Breast epithelium (tissue), 3 donors: ENCODE measurements around the gene DAG1.

Experiments
- POLR2A ChIP-seq: fragments of 450-650 bp; IDR thresholded peaks from one replicate; pipeline ENCODE4 v1.6.1; 2016; ENCODE audit warnings: antibody characterized with exemption, mild to moderate bottlenecking, moderate library complexity
- TF ChIP-seq, protein P1 (sequence below), 3 donors: fragments of 450-650 bp; IDR thresholded peaks; one replicate each; pipeline ENCODE4 v1.5.1; 2016 to 2017; ENCODE audit warnings: antibody characterized with exemption in 3 of 3, mild to moderate bottlenecking in 3 of 3, moderate library complexity in 3 of 3

GRCh38 chr3:49465270-49466034, 4.6 kb upstream of the DAG1 start:
- TF ChIP-seq, protein P1, sequence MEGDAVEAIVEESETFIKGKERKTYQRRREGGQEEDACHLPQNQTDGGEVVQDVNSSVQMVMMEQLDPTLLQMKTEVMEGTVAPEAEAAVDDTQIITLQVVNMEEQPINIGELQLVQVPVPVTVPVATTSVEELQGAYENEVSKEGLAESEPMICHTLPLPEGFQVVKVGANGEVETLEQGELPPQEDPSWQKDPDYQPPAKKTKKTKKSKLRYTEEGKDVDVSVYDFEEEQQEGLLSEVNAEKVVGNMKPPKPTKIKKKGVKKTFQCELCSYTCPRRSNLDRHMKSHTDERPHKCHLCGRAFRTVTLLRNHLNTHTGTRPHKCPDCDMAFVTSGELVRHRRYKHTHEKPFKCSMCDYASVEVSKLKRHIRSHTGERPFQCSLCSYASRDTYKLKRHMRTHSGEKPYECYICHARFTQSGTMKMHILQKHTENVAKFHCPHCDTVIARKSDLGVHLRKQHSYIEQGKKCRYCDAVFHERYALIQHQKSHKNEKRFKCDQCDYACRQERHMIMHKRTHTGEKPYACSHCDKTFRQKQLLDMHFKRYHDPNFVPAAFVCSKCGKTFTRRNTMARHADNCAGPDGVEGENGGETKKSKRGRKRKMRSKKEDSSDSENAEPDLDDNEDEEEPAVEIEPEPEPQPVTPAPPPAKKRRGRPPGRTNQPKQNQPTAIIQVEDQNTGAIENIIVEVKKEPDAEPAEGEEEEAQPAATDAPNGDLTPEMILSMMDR (IDR thresholded peaks at IDR 0.05), result no peak
- no peak for TF ChIP-seq POLR2A
